CD4-positive, CD25-positive, alpha-beta regulatory T cell (primary cell): ENCODE results near the gene CELF5. TPM values are rescaled to one million over a fixed set of nuclear protein-coding genes. Genes with fewer than 3 reads are reported as not detected.

Experiments
- ATAC-seq, 2 donors: fragments of 150-1000 bp; cut with Tn5 transposase; one replicate each; pipeline ENCODE4 v1.10.0; 2021; ENCODE audit warnings: low read depth in 2 of 2, moderate number of reproducible peaks in 2 of 2, moderate library complexity in 1 of 2
- DNase-seq, 3 donors: peaks; one replicate each; pipeline versions ENCODE4 v3.0.0 to v3.0.0-alpha.2; 2012 to 2022; ENCODE audit warnings: mixed read lengths in 1 of 3
- H3K27ac ChIP-seq: one replicate; pipeline ENCODE4 v1.7.0; 2013; ENCODE audit warnings: mild to moderate bottlenecking, low read length; ENCODE audit not compliant: insufficient read depth, poor library complexity, severe bottlenecking
- H3K27me3 ChIP-seq: one replicate; pipeline ENCODE4 v1.7.0; 2013; ENCODE audit warnings: low read length; ENCODE audit not compliant: control insufficient read depth, insufficient read depth
- H3K36me3 ChIP-seq: one replicate; pipeline ENCODE4 v1.7.0; 2013; ENCODE audit warnings: mild to moderate bottlenecking, low read length, moderate library complexity; ENCODE audit not compliant: control insufficient read depth, insufficient read depth
- H3K4me1 ChIP-seq: 2 replicates; pipeline ENCODE4 v1.7.0; 2013; ENCODE audit warnings: mild to moderate bottlenecking, low read length; ENCODE audit not compliant: insufficient read depth, control insufficient read depth, poor library complexity, severe bottlenecking
- H3K4me3 ChIP-seq: one replicate; pipeline ENCODE4 v1.7.0; 2013; ENCODE audit warnings: low read depth, mild to moderate bottlenecking, low read length, moderate library complexity
- H3K9me3 ChIP-seq, 2 experiments: 1 replicate in 1 of 2; 2 replicates in 1 of 2; pipeline ENCODE4 v1.7.0; 2013; ENCODE audit warnings: low read length in 2 of 2, mild to moderate bottlenecking in 1 of 2, moderate library complexity in 1 of 2; ENCODE audit not compliant: control insufficient read depth in 2 of 2
- H3K27ac Mint-ChIP-seq, 3 donors: one replicate each; pipeline ENCODE4 v1.8.0; 2020 to 2022; ENCODE audit warnings: mild to moderate bottlenecking in 3 of 3, mixed read lengths in 3 of 3, moderate library complexity in 2 of 3
- H3K27me3 Mint-ChIP-seq: one replicate; pipeline ENCODE4 v1.8.0; 2022; ENCODE audit warnings: mild to moderate bottlenecking, mixed read lengths
- H3K36me3 Mint-ChIP-seq: one replicate; pipeline ENCODE4 v1.8.0; 2020; ENCODE audit warnings: mixed read lengths
- H3K4me1 Mint-ChIP-seq, 4 donors: one replicate each; pipeline ENCODE4 v1.8.0; 2020 to 2022; ENCODE audit warnings: mixed read lengths in 4 of 4, mild to moderate bottlenecking in 1 of 4
- H3K4me3 Mint-ChIP-seq, 4 donors: one replicate each; pipeline ENCODE4 v1.8.0; 2020 to 2022; ENCODE audit warnings: mild to moderate bottlenecking in 4 of 4, mixed read lengths in 4 of 4, moderate library complexity in 3 of 4
- H3K9me3 Mint-ChIP-seq, 7 donors: one replicate each; pipeline ENCODE4 v1.8.0; 2020 to 2022; ENCODE audit warnings: mixed read lengths in 7 of 7, mild to moderate bottlenecking in 3 of 7, moderate library complexity in 2 of 7
- polyA plus RNA-seq, 4 donors: library from polyadenylated mRNA; unstranded; fragments of 300-500 nt; fragmentation: Illumina TruSeq; gene quantifications; one replicate each; pipeline ENCODE4 v1.2.3, GENCODE V29; 2021
- total RNA-seq: library from RNA; stranded (reverse); gene quantifications from one replicate; pipeline ENCODE4 v1.2.3, GENCODE V29; 2022

CELF5 gene
- total and polyA plus RNA-seq, 5 donors from 2014 or later = 0.17 TPM; not detected in 4

GRCh38 chr19:3321696-3322095, 97.2 kb downstream of the CELF5 start:
- H3K4me3 Mint-ChIP-seq = no peak overlapping the region
- peaks cover 0 to 2% (median under 1%) of the 10 kb centered on the region in 4 donors for H3K4me1 Mint-ChIP-seq
- H3K4me1 ChIP-seq = no peaks in the 10 kb centered on the region
- no peaks in the 10 kb centered on the region for H3K27me3 ChIP-seq
- H3K9me3 ChIP-seq = no peaks in the 10 kb centered on the region
- no peak overlapping the region for H3K27ac ChIP-seq
- no peak overlapping the region for H3K27ac Mint-ChIP-seq
- H3K36me3 Mint-ChIP-seq = no peaks in the 10 kb centered on the region
- H3K4me3 ChIP-seq = no peak overlapping the region
- H3K36me3 ChIP-seq = no peaks in the 10 kb centered on the region
- no peak for DNase-seq
- peaks cover 4% of the 10 kb centered on the region for H3K27me3 Mint-ChIP-seq
- H3K9me3 Mint-ChIP-seq = no peaks in the 10 kb centered on the region
- no peak for ATAC-seq

- peaks cover 4% of the 10 kb centered on the region for H3K27me3 Mint-ChIP-seq
- DNase-seq (no peak), ATAC-seq (no peak)
- Histone ChIP-seq H3K9me3 (no peaks in the 10 kb centered on the region), H3K27ac (no peak overlapping the region), H3K4me1 (no peaks in the 10 kb centered on the region), H3K4me3 (no peak overlapping the region), H3K27me3 (no peaks in the 10 kb centered on the region), H3K36me3 (no peaks in the 10 kb centered on the region)
- no peaks in the 10 kb centered on the region for H3K9me3 Mint-ChIP-seq
- H3K36me3 Mint-ChIP-seq = no peaks in the 10 kb centered on the region
- peak overlapping the region in 1 of 3 donors; percentile 20 for H3K27ac Mint-ChIP-seq
- no peak overlapping the region for H3K4me3 Mint-ChIP-seq
- peaks cover 0 to 7% (median 2%) of the 10 kb centered on the region in 4 donors for H3K4me1 Mint-ChIP-seq
Measured at GRCh38 chr19:3322199-3322978, 97.9 kb downstream of the CELF5 start.

- no peak overlapping the region for H3K27ac ChIP-seq
- H3K36me3 ChIP-seq = no peaks in the 10 kb centered on the region
- no peaks in the 10 kb centered on the region for H3K36me3 Mint-ChIP-seq
- H3K9me3 ChIP-seq = no peaks in the 10 kb centered on the region
- H3K27me3 Mint-ChIP-seq = peaks cover 4% of the 10 kb centered on the region
- peak in 1 of 2 donors; percentile 27 for ATAC-seq
- H3K27ac Mint-ChIP-seq = no peak overlapping the region
- peaks cover 0 to 7% (median 2%) of the 10 kb centered on the region in 4 donors for H3K4me1 Mint-ChIP-seq
- H3K9me3 Mint-ChIP-seq = no peaks in the 10 kb centered on the region
- H3K27me3 ChIP-seq = no peaks in the 10 kb centered on the region
- no peak overlapping the region for H3K4me3 ChIP-seq
- no peak overlapping the region for H3K4me3 Mint-ChIP-seq
- DNase-seq = no peak
- H3K4me1 ChIP-seq = no peaks in the 10 kb centered on the region
Measured at GRCh38 chr19:3323026-3323425, 98.6 kb downstream of the CELF5 start.

GRCh38 chr19:3323658-3324057, 99.2 kb downstream of the CELF5 start:
- ATAC-seq (no peak), DNase-seq (no peak)
- Histone ChIP-seq H3K4me1 (no peaks in the 10 kb centered on the region), H3K27me3 (no peaks in the 10 kb centered on the region), H3K4me3 (no peak overlapping the region), H3K9me3 (no peaks in the 10 kb centered on the region), H3K27ac (no peak overlapping the region), H3K36me3 (no peaks in the 10 kb centered on the region)
- no peak overlapping the region for H3K4me3 Mint-ChIP-seq
- no peaks in the 10 kb centered on the region for H3K9me3 Mint-ChIP-seq
- H3K27ac Mint-ChIP-seq = no peak overlapping the region
- H3K36me3 Mint-ChIP-seq = no peaks in the 10 kb centered on the region
- H3K27me3 Mint-ChIP-seq = peaks cover 8% of the 10 kb centered on the region
- H3K4me1 Mint-ChIP-seq = peaks cover 0 to 7% (median 2%) of the 10 kb centered on the region in 4 donors

- peak in 1 of 2 donors; percentile 48 for ATAC-seq
- no peaks in the 10 kb centered on the region for H3K4me1 ChIP-seq
- Mint-ChIP-seq H3K9me3 (no peaks in the 10 kb centered on the region), H3K4me3 (no peak overlapping the region), H3K27ac (no peak overlapping the region), H3K36me3 (no peaks in the 10 kb centered on the region), H3K4me1 (peaks cover 0 to 7% (median 2%) of the 10 kb centered on the region in 4 donors), H3K27me3 (peaks cover 8% of the 10 kb centered on the region)
- H3K27ac ChIP-seq = no peak overlapping the region
- no peaks in the 10 kb centered on the region for H3K36me3 ChIP-seq
- peak; percentile 53 to 60 (median 60) for DNase-seq
- no peaks in the 10 kb centered on the region for H3K27me3 ChIP-seq
- no peaks in the 10 kb centered on the region for H3K9me3 ChIP-seq
- H3K4me3 ChIP-seq = no peak overlapping the region
Measured at GRCh38 chr19:3324405-3324856, 100.0 kb downstream of the CELF5 start.

GRCh38 chr19:3325451-3325850, 101.0 kb downstream of the CELF5 start:
- no peaks in the 10 kb centered on the region for H3K36me3 Mint-ChIP-seq
- ATAC-seq (no peak), DNase-seq (no peak)
- peaks cover 8% of the 10 kb centered on the region for H3K27me3 Mint-ChIP-seq
- H3K4me1 ChIP-seq = no peaks in the 10 kb centered on the region
- peaks cover 0 to 7% (median 1%) of the 10 kb centered on the region in 4 donors for H3K4me1 Mint-ChIP-seq
- H3K36me3 ChIP-seq = no peaks in the 10 kb centered on the region
- no peak overlapping the region for H3K4me3 ChIP-seq
- H3K9me3 Mint-ChIP-seq = no peaks in the 10 kb centered on the region
- H3K4me3 Mint-ChIP-seq = no peak overlapping the region
- H3K9me3 ChIP-seq = no peaks in the 10 kb centered on the region
- H3K27ac ChIP-seq = no peak overlapping the region
- H3K27ac Mint-ChIP-seq = peak overlapping the region in 1 of 3 donors; percentile 5
- no peaks in the 10 kb centered on the region for H3K27me3 ChIP-seq

- DNase-seq = no peak
- Histone ChIP-seq H3K9me3 (no peaks in the 10 kb centered on the region), H3K36me3 (no peaks in the 10 kb centered on the region), H3K27me3 (no peaks in the 10 kb centered on the region), H3K27ac (no peak overlapping the region), H3K4me1 (no peaks in the 10 kb centered on the region), H3K4me3 (no peak overlapping the region)
- no peak for ATAC-seq
- Mint-ChIP-seq H3K27ac (no peak overlapping the region), H3K4me3 (no peak overlapping the region), H3K36me3 (no peaks in the 10 kb centered on the region), H3K9me3 (no peaks in the 10 kb centered on the region), H3K27me3 (peaks cover 4% of the 10 kb centered on the region), H3K4me1 (peaks cover 0 to 7% (median 1%) of the 10 kb centered on the region in 4 donors)
Measured at GRCh38 chr19:3328743-3329142, 104.3 kb downstream of the CELF5 start.

- peaks cover 4% of the 10 kb centered on the region for H3K27me3 Mint-ChIP-seq
- peaks cover 0 to 7% (median 3%) of the 10 kb centered on the region in 4 donors for H3K4me1 Mint-ChIP-seq
Measured at GRCh38 chr19:3330047-3330446, 105.6 kb downstream of the CELF5 start.

More at GRCh38 chr19:3330047-3330446, 105.6 kb downstream of the CELF5 start:
- no peaks in the 10 kb centered on the region for H3K4me1 ChIP-seq
- no peak overlapping the region for H3K27ac ChIP-seq
- no peaks in the 10 kb centered on the region for H3K9me3 ChIP-seq
- H3K4me3 ChIP-seq = no peak overlapping the region
- Mint-ChIP-seq H3K27ac (no peak overlapping the region), H3K36me3 (no peaks in the 10 kb centered on the region), H3K4me3 (peak overlapping the region in 1 of 4 donors; percentile 90), H3K9me3 (peaks cover 0 to 2% (median 0%) of the 10 kb centered on the region in 7 donors)
- H3K27me3 ChIP-seq = no peaks in the 10 kb centered on the region
- DNase-seq (no peak), ATAC-seq (no peak)
- no peaks in the 10 kb centered on the region for H3K36me3 ChIP-seq
